Liver (tissue), 9 donors: Measurements from ENCODE around the gene TRPC4AP. TPM values are rescaled to one million over a fixed set of nuclear protein-coding genes. Genes with fewer than 3 reads are reported as not detected.

Experiments
- DNase-seq: peaks from one replicate; pipeline ENCODE4 v3.0.0-alpha.2; 2017; ENCODE audit warnings: low spot score
- H3K27ac ChIP-seq, 2 donors: one replicate each; pipeline ENCODE4 v1.7.0; 2013; ENCODE audit warnings: inconsistent platforms in 2 of 2, low read length in 2 of 2, control low read depth in 1 of 2, low read depth in 1 of 2, mild to moderate bottlenecking in 1 of 2
- H3K27me3 ChIP-seq, 4 donors: one replicate each; pipeline versions ENCODE4 v1.6.1 to v1.7.0; 2013; ENCODE audit warnings: low read length in 3 of 4, inconsistent platforms in 1 of 4, mild to moderate bottlenecking in 1 of 4, moderate library complexity in 1 of 4; ENCODE audit not compliant: control insufficient read depth in 4 of 4, insufficient read depth in 4 of 4
- H3K36me3 ChIP-seq, 4 donors: one replicate each; pipeline versions ENCODE4 v1.6.1 to v1.7.0; 2013; ENCODE audit warnings: low read length in 3 of 4, mild to moderate bottlenecking in 3 of 4, low read depth in 1 of 4, moderate library complexity in 1 of 4; ENCODE audit not compliant: control insufficient read depth in 4 of 4, insufficient read depth in 3 of 4
- H3K4me1 ChIP-seq, 4 donors: one replicate each; pipeline versions ENCODE4 v1.6.1 to v1.7.0; 2013; ENCODE audit warnings: low read length in 3 of 4, mild to moderate bottlenecking in 3 of 4, moderate library complexity in 1 of 4; ENCODE audit not compliant: control insufficient read depth in 4 of 4, insufficient read depth in 4 of 4
- H3K4me3 ChIP-seq, 3 donors: one replicate each; pipeline versions ENCODE4 v1.6.1 to v1.7.0; 2013; ENCODE audit warnings: low read length in 3 of 3, control low read depth in 1 of 3, low read depth in 1 of 3, mild to moderate bottlenecking in 1 of 3
- H3K9ac ChIP-seq, 2 donors: one replicate each; pipeline ENCODE4 v1.7.0; 2013; ENCODE audit warnings: low read length in 2 of 2, mild to moderate bottlenecking in 2 of 2, moderate library complexity in 2 of 2, control low read depth in 1 of 2, low read depth in 1 of 2
- H3K9me3 ChIP-seq, 4 donors: one replicate each; pipeline versions ENCODE4 v1.6.1 to v1.7.0; 2013; ENCODE audit warnings: low read length in 3 of 4; ENCODE audit not compliant: control insufficient read depth in 4 of 4
- ATF3 ChIP-seq: IDR thresholded peaks from 2 replicates; pipeline ENCODE4 v1.6.1; 2016; ENCODE audit warnings: antibody characterized with exemption
- CTCF ChIP-seq: fragments of 150-350 bp; IDR thresholded peaks from 2 replicates; pipeline ENCODE4 v1.5.1; 2017; ENCODE audit warnings: improper control_type of control experiment, low read depth, low read length; ENCODE audit not compliant: missing input control
- EGR1 ChIP-seq, 2 donors: IDR thresholded peaks; 2 replicates each; pipeline ENCODE4 v1.6.1; 2016 to 2018; ENCODE audit warnings: antibody characterized with exemption in 2 of 2, low read depth in 2 of 2
- FOXA1 ChIP-seq: IDR thresholded peaks from 2 replicates; pipeline ENCODE4 v1.6.1; 2016; ENCODE audit warnings: antibody characterized with exemption
- FOXA2 ChIP-seq: IDR thresholded peaks from 2 replicates; pipeline ENCODE4 v1.6.1; 2016; ENCODE audit warnings: antibody characterized with exemption
- GABPA ChIP-seq, 2 donors: IDR thresholded peaks in 1 of 2; conservative IDR thresholded peaks in 1 of 2; 2 replicates each; pipeline ENCODE4 v1.6.1; 2016; ENCODE audit warnings: antibody characterized with exemption in 2 of 2, mild to moderate bottlenecking in 1 of 2, moderate library complexity in 1 of 2
- HNF4A ChIP-seq, 2 donors: conservative IDR thresholded peaks; 2 replicates each; pipeline ENCODE4 v1.6.1; 2016; ENCODE audit warnings: antibody characterized with exemption in 2 of 2, mild to moderate bottlenecking in 2 of 2
- HNF4G ChIP-seq: IDR thresholded peaks from 2 replicates; pipeline ENCODE4 v1.6.1; 2016; ENCODE audit warnings: antibody characterized with exemption
- JUND ChIP-seq, 2 donors: IDR thresholded peaks; 2 replicates each; pipeline ENCODE4 v1.6.1; 2016; ENCODE audit warnings: antibody characterized with exemption in 2 of 2
- MAX ChIP-seq: IDR thresholded peaks from 2 replicates; pipeline ENCODE4 v1.6.1; 2016; ENCODE audit warnings: antibody characterized with exemption
- NR2F2 ChIP-seq: IDR thresholded peaks from 2 replicates; pipeline ENCODE4 v1.6.1; 2016; ENCODE audit warnings: antibody characterized with exemption
- RAD21 ChIP-seq, 2 donors: IDR thresholded peaks; 2 replicates each; pipeline ENCODE4 v1.6.1; 2016; ENCODE audit warnings: antibody characterized with exemption in 2 of 2, mild to moderate bottlenecking in 2 of 2
- REST ChIP-seq: IDR thresholded peaks from 2 replicates; pipeline ENCODE4 v1.6.1; 2016; ENCODE audit warnings: antibody characterized with exemption, mild to moderate bottlenecking
- RXRA ChIP-seq, 2 donors: IDR thresholded peaks; 2 replicates each; pipeline ENCODE4 v1.6.1; 2017 to 2018; ENCODE audit warnings: antibody characterized with exemption in 2 of 2, mild to moderate bottlenecking in 1 of 2
- SP1 ChIP-seq: IDR thresholded peaks from 2 replicates; pipeline ENCODE4 v1.6.1; 2018; ENCODE audit warnings: antibody characterized with exemption, mild to moderate bottlenecking
- TAF1 ChIP-seq: conservative IDR thresholded peaks from 2 replicates; pipeline ENCODE4 v1.6.1; 2016; ENCODE audit warnings: antibody characterized with exemption, mild to moderate bottlenecking
- YY1 ChIP-seq: IDR thresholded peaks from 2 replicates; pipeline ENCODE4 v1.6.1; 2016; ENCODE audit warnings: antibody characterized with exemption, mild to moderate bottlenecking
- ZBTB33 ChIP-seq: IDR thresholded peaks from 2 replicates; pipeline ENCODE4 v1.6.1; 2016; ENCODE audit warnings: antibody characterized with exemption
- WGBS: extraction: QIAGEN DNeasy Blood & Tissue Kit; methylation state at CpG from one replicate; pipeline ENCODE4 v1.1.7; 2013; 5-methylcytosine and 5-hydroxymethylcytosine counted together
- polyA plus RNA-seq, 2 donors: library from polyadenylated mRNA; stranded (reverse) in 1 of 2; unstranded in 1 of 2; fragments of 200-250 nt in 1 of 2; fragments of >200 nt in 1 of 2; fragmentation: Nextera tagmentation in 1 of 2; extraction: Ambion mirVana in 1 of 2; gene quantifications; one replicate each; pipeline versions ENCODE4 v1.2.1 to v1.2.3, GENCODE V29; 2013 to 2015
- total RNA-seq, 2 donors: library from RNA; depleted of rRNA; stranded (reverse); fragments of >200 nt; gene quantifications; one replicate each; pipeline ENCODE4 v1.2.3, GENCODE V29; 2014
- donor health status: healthy.
- donor health status: healthy.
- donor health status: healthy.
- donor health status: healthy.
- donor health status: healthy.

TRPC4AP gene
- total and polyA plus RNA-seq, 4 donors = 26.3 to 57.2 (median 33.8) TPM

- Histone ChIP-seq H3K27me3 (no peaks in the 10 kb centered on the region), H3K9me3 (no peaks in the 10 kb centered on the region), H3K4me1 (peaks cover 2 to 33% (median 18%) of the 10 kb centered on the region in 4 donors), H3K4me3 (no peak overlapping the region), H3K9ac (no peak overlapping the region), H3K27ac (no peak overlapping the region), H3K36me3 (peaks cover 4 to 68% (median 13%) of the 10 kb centered on the region in 4 donors)
- no peak for DNase-seq
- TF ChIP-seq REST = no peak
- TF ChIP-seq JUND (IDR thresholded peaks at IDR 0.05) = no peak
- TF ChIP-seq NR2F2 = peak; percentile 94
- TF ChIP-seq FOXA2 = no peak
- no peak for TF ChIP-seq EGR1 (IDR thresholded peaks at IDR 0.05; ENCODE audit: low read depth in 2 of 2)
- TF ChIP-seq YY1 = no peak
- no peak for TF ChIP-seq ZBTB33
- no peak for TF ChIP-seq RAD21 (IDR thresholded peaks at IDR 0.05)
- TF ChIP-seq TAF1 = no peak
- no peak for TF ChIP-seq MAX
- TF ChIP-seq CTCF = no peak
- no peak for TF ChIP-seq FOXA1
- TF ChIP-seq ATF3 = no peak
- TF ChIP-seq GABPA (IDR thresholded peaks at IDR 0.05 in 1 of 2, conservative IDR thresholded peaks at IDR 0.05 in 1 of 2) = no peak
- peak; percentile 55 to 66 for TF ChIP-seq HNF4A (conservative IDR thresholded peaks at IDR 0.05)
- peak; percentile 37 for TF ChIP-seq SP1
- peak; percentile 80 to 95 for TF ChIP-seq RXRA (IDR thresholded peaks at IDR 0.05)
- no peak for TF ChIP-seq HNF4G
- 67% methylated on average over 2 of the region's 2 CpGs for WGBS
Measured at GRCh38 chr20:34997774-34998173, 94.8 kb downstream of the TRPC4AP start.
